ENCODE measurements around the gene ARID3A. TPM values are rescaled to one million over a fixed set of nuclear protein-coding genes. Genes with fewer than 3 reads are reported as not detected.
A peak's percentile ranks its signal among the peaks of the same experiment; 100 is the strongest.

Gene ARID3A
- total and polyA plus RNA-seq, 2 of the 13 experiments (the other 11 are each of a cell fraction or from before 2014, with no cell fraction given): 71.3 to 77.9 TPM

DNA sequence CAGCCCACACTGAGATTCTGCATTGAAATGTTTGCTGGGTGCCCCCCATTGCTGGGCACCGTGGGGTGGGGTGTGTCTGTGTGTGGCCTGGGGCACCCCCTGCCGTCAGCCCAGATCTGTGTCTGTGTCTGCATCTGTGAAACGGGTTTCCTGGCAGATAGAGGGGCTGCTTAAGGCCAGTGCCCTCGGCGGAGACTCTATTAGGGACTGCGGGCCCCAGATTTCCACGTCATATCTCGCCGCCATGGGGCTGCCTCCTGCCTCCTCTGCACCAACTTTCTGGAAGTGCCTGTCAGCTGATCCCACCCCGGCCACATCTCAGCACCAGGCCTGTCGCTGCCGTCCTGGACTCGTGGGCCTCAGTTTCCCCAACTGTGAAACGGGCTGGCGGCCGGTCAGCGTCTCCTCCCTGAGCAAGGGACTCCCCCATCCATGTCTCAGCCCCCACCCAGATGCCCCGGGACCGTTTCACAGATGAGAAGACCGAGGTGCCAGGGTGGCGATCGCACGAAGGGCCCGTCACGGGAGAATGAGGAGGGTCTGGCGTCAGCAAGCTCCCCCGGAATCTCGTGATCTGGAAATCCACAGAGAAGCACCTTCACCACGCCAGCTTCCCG, 21.4 kb downstream of the ARID3A start (continued):
- TF ChIP-seq CREM (IDR thresholded peaks at IDR 0.05): no peak
- no peak for TF ChIP-seq CREM (CRISPR knock-in tag; IDR thresholded peaks at IDR 0.05)
- TF ChIP-seq, protein P1, sequence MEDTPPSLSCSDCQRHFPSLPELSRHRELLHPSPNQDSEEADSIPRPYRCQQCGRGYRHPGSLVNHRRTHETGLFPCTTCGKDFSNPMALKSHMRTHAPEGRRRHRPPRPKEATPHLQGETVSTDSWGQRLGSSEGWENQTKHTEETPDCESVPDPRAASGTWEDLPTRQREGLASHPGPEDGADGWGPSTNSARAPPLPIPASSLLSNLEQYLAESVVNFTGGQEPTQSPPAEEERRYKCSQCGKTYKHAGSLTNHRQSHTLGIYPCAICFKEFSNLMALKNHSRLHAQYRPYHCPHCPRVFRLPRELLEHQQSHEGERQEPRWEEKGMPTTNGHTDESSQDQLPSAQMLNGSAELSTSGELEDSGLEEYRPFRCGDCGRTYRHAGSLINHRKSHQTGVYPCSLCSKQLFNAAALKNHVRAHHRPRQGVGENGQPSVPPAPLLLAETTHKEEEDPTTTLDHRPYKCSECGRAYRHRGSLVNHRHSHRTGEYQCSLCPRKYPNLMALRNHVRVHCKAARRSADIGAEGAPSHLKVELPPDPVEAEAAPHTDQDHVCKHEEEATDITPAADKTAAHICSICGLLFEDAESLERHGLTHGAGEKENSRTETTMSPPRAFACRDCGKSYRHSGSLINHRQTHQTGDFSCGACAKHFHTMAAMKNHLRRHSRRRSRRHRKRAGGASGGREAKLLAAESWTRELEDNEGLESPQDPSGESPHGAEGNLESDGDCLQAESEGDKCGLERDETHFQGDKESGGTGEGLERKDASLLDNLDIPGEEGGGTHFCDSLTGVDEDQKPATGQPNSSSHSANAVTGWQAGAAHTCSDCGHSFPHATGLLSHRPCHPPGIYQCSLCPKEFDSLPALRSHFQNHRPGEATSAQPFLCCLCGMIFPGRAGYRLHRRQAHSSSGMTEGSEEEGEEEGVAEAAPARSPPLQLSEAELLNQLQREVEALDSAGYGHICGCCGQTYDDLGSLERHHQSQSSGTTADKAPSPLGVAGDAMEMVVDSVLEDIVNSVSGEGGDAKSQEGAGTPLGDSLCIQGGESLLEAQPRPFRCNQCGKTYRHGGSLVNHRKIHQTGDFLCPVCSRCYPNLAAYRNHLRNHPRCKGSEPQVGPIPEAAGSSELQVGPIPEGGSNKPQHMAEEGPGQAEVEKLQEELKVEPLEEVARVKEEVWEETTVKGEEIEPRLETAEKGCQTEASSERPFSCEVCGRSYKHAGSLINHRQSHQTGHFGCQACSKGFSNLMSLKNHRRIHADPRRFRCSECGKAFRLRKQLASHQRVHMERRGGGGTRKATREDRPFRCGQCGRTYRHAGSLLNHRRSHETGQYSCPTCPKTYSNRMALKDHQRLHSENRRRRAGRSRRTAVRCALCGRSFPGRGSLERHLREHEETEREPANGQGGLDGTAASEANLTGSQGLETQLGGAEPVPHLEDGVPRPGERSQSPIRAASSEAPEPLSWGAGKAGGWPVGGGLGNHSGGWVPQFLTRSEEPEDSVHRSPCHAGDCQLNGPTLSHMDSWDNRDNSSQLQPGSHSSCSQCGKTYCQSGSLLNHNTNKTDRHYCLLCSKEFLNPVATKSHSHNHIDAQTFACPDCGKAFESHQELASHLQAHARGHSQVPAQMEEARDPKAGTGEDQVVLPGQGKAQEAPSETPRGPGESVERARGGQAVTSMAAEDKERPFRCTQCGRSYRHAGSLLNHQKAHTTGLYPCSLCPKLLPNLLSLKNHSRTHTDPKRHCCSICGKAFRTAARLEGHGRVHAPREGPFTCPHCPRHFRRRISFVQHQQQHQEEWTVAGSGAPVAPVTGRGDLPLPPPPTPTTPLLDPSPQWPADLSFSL (CRISPR knock-in tag; IDR thresholded peaks at IDR 0.05): no peak
- TF ChIP-seq ZBTB38 (CRISPR knock-in tag; IDR thresholded peaks at IDR 0.05): no peak
- TF ChIP-seq, protein P2, sequence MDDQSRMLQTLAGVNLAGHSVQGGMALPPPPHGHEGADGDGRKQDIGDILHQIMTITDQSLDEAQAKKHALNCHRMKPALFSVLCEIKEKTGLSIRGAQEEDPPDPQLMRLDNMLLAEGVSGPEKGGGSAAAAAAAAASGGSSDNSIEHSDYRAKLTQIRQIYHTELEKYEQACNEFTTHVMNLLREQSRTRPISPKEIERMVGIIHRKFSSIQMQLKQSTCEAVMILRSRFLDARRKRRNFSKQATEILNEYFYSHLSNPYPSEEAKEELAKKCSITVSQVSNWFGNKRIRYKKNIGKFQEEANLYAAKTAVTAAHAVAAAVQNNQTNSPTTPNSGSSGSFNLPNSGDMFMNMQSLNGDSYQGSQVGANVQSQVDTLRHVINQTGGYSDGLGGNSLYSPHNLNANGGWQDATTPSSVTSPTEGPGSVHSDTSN (CRISPR knock-in tag; IDR thresholded peaks at IDR 0.05; ENCODE audit: borderline replicate concordance): no peak
- no peak for TF ChIP-seq SP4 (CRISPR knock-in tag; IDR thresholded peaks at IDR 0.05)
- 0 out of 2 replicates have a peak, but pooled peaks have one; percentile 26 for TF ChIP-seq HDAC1 (CRISPR knock-in tag; IDR thresholded peaks at IDR 0.05)
- TF ChIP-seq ZNF331 (CRISPR knock-in tag; IDR thresholded peaks at IDR 0.05): no peak
- TF ChIP-seq, protein P3, sequence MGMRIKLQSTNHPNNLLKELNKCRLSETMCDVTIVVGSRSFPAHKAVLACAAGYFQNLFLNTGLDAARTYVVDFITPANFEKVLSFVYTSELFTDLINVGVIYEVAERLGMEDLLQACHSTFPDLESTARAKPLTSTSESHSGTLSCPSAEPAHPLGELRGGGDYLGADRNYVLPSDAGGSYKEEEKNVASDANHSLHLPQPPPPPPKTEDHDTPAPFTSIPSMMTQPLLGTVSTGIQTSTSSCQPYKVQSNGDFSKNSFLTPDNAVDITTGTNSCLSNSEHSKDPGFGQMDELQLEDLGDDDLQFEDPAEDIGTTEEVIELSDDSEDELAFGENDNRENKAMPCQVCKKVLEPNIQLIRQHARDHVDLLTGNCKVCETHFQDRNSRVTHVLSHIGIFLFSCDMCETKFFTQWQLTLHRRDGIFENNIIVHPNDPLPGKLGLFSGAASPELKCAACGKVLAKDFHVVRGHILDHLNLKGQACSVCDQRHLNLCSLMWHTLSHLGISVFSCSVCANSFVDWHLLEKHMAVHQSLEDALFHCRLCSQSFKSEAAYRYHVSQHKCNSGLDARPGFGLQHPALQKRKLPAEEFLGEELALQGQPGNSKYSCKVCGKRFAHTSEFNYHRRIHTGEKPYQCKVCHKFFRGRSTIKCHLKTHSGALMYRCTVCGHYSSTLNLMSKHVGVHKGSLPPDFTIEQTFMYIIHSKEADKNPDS (CRISPR knock-in tag; IDR thresholded peaks at IDR 0.05): no peak
- TF ChIP-seq, protein P4, sequence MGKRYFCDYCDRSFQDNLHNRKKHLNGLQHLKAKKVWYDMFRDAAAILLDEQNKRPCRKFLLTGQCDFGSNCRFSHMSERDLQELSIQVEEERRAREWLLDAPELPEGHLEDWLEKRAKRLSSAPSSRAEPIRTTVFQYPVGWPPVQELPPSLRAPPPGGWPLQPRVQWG (CRISPR knock-in tag; IDR thresholded peaks at IDR 0.05; ENCODE audit: borderline replicate concordance, low read depth): no peak
- TF ChIP-seq, protein P5, sequence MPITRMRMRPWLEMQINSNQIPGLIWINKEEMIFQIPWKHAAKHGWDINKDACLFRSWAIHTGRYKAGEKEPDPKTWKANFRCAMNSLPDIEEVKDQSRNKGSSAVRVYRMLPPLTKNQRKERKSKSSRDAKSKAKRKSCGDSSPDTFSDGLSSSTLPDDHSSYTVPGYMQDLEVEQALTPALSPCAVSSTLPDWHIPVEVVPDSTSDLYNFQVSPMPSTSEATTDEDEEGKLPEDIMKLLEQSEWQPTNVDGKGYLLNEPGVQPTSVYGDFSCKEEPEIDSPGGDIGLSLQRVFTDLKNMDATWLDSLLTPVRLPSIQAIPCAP (CRISPR knock-in tag; IDR thresholded peaks at IDR 0.05; ENCODE audit: low read depth): no peak
- no peak for TF ChIP-seq GABPA (IDR thresholded peaks at IDR 0.05; ENCODE audit: low read depth, low read length)
- TF ChIP-seq GABPA (CRISPR knock-in tag; IDR thresholded peaks at IDR 0.05; ENCODE audit: low read depth): no peak
- TF ChIP-seq, protein P6, sequence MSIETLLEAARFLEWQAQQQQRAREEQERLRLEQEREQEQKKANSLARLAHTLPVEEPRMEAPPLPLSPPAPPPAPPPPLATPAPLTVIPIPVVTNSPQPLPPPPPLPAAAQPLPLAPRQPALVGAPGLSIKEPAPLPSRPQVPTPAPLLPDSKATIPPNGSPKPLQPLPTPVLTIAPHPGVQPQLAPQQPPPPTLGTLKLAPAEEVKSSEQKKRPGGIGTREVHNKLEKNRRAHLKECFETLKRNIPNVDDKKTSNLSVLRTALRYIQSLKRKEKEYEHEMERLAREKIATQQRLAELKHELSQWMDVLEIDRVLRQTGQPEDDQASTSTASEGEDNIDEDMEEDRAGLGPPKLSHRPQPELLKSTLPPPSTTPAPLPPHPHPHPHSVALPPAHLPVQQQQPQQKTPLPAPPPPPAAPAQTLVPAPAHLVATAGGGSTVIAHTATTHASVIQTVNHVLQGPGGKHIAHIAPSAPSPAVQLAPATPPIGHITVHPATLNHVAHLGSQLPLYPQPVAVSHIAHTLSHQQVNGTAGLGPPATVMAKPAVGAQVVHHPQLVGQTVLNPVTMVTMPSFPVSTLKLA (IDR thresholded peaks at IDR 0.05): no peak
- TF ChIP-seq, protein P7, sequence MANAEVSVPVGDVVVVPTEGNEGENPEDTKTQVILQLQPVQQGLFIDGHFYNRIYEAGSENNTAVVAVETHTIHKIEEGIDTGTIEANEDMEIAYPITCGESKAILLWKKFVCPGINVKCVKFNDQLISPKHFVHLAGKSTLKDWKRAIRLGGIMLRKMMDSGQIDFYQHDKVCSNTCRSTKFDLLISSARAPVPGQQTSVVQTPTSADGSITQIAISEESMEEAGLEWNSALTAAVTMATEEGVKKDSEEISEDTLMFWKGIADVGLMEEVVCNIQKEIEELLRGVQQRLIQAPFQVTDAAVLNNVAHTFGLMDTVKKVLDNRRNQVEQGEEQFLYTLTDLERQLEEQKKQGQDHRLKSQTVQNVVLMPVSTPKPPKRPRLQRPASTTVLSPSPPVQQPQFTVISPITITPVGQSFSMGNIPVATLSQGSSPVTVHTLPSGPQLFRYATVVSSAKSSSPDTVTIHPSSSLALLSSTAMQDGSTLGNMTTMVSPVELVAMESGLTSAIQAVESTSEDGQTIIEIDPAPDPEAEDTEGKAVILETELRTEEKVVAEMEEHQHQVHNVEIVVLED (CRISPR knock-in tag; IDR thresholded peaks at IDR 0.05; ENCODE audit: borderline replicate concordance): no peak

All from HepG2 (cell line).